K562 (cell line): ENCODE results near the gene ZDHHC11. TPM values are rescaled to one million over a fixed set of nuclear protein-coding genes. Genes with fewer than 3 reads are reported as not detected.

Experiments used
- ATAC-seq: fragments of 200-7000 bp; cut with Tn5 transposase; 3 replicates; pipeline ENCODE4 v1.9.1; 2020; ENCODE audit warnings: moderate library complexity
- BruUV-seq: library from RNA; stranded (reverse); fragments of 400-500 nt; replicated peaks from 2 replicates; lab custom pipeline; 2021; lab: Mats Ljungman, UMichigan
- CTCF ChIA-PET: fragments of 300-600 bp; formaldehyde crosslinking; extraction: SDS; loops from one replicate; lab custom pipeline; 2021; ENCODE audit warnings: low intra/inter-chr PET ratio; lab: Yijun Ruan, JAX
- POLR2A ChIA-PET: fragments of 300-600, 350-650 bp; sonication (Branson Sonifier 250); formaldehyde crosslinking; extraction: SDS; loops from one replicate; lab custom pipeline; 2021; ENCODE audit warnings: antibody characterized with exemption, inconsistent platforms; lab: Yijun Ruan, JAX
- DNase-seq, 4 experiments: peaks; one replicate each; pipeline versions ENCODE4 v3.0.0 to v3.0.0-alpha.2; 2011 to 2018; ENCODE audit warnings: low spot score in 3 of 4, mixed read lengths in 3 of 4; ENCODE audit errors: extremely low read depth in 1 of 4
- FAIRE-seq: peaks from 2 replicates; lab custom pipeline; 2011; peaks lifted over from hg19 to GRCh38; lab: Jason Lieb, UNC
- H2AFZ ChIP-seq: 2 replicates; pipeline ENCODE4 v1.6.0; 2011; ENCODE audit warnings: low read depth, low read length, control low read depth, inconsistent platforms
- H3K27ac ChIP-seq: fragments of 200-600 bp; 3 replicates; pipeline ENCODE4 v1.8.0; 2011; ENCODE audit warnings: low read depth, mild to moderate bottlenecking, control low read depth, inconsistent platforms, low read length, moderate library complexity, mixed read lengths; ENCODE audit errors: extremely low read depth
- H3K27me3 ChIP-seq, 2 experiments: fragments of 300-600 bp in 1 of 2; 2 replicates in 1 of 2; 3 replicates in 1 of 2; pipeline versions ENCODE4 v1.6.0 to v1.8.0; 2011; ENCODE audit warnings: inconsistent platforms in 2 of 2, low read length in 2 of 2, mild to moderate bottlenecking in 1 of 2, mixed read lengths in 1 of 2, moderate library complexity in 1 of 2; ENCODE audit not compliant: control insufficient read depth in 2 of 2, insufficient read depth in 2 of 2
- H3K36me3 ChIP-seq: fragments of 300-600 bp; 3 replicates; pipeline ENCODE4 v1.8.0; 2011; ENCODE audit warnings: mild to moderate bottlenecking, low read length, inconsistent platforms; ENCODE audit not compliant: control insufficient read depth, insufficient read depth
- H3K4me1 ChIP-seq, 2 experiments: fragments of 200-600 bp in 1 of 2; replicated peaks in 1 of 2; 2 replicates in 1 of 2; 3 replicates in 1 of 2; pipeline versions ENCODE4 v1.5.1 to v1.8.0; 2011; ENCODE audit warnings: inconsistent platforms in 2 of 2, low read length in 2 of 2, mild to moderate bottlenecking in 1 of 2, mixed read lengths in 1 of 2, moderate library complexity in 1 of 2; ENCODE audit not compliant: control insufficient read depth in 2 of 2, insufficient read depth in 2 of 2
- H3K4me2 ChIP-seq: 2 replicates; pipeline ENCODE4 v1.6.1; 2011; ENCODE audit warnings: low read length, control low read depth, inconsistent platforms, mixed read lengths; ENCODE audit not compliant: insufficient read depth
- H3K4me3 ChIP-seq: fragments of 200-600 bp; sonication (generic), shearing (Covaris generic); 2 replicates; pipeline ENCODE4 v1.5.1; 2016; ENCODE audit warnings: control low read depth, inconsistent platforms
- H3K79me2 ChIP-seq: fragments of 200-600 bp; 3 replicates; pipeline ENCODE4 v1.8.0; 2011; ENCODE audit warnings: low read length, inconsistent platforms; ENCODE audit not compliant: control insufficient read depth, insufficient read depth
- H3K9ac ChIP-seq, 2 experiments: 2 replicates each; pipeline versions ENCODE4 v1.6.0 to v1.6.1; 2011; ENCODE audit warnings: low read depth in 2 of 2, low read length in 2 of 2, control low read depth in 1 of 2, inconsistent platforms in 1 of 2, mild to moderate bottlenecking in 1 of 2, mixed read lengths in 1 of 2; ENCODE audit not compliant: insufficient read depth in 1 of 2
- H3K9me1 ChIP-seq: one replicate; pipeline ENCODE4 v1.6.0; 2011; ENCODE audit warnings: inconsistent platforms, mild to moderate bottlenecking, low read length, moderate library complexity; ENCODE audit not compliant: control insufficient read depth, insufficient read depth
- H3K9me3 ChIP-seq: replicated peaks from 2 replicates; pipeline ENCODE4 v1.5.1; 2011; ENCODE audit warnings: low read depth, low read length, inconsistent platforms; ENCODE audit not compliant: control insufficient read depth, insufficient read depth
- H4K20me1 ChIP-seq: replicated peaks from 2 replicates; pipeline ENCODE4 v1.6.1; 2011; ENCODE audit warnings: low read length, inconsistent platforms, mixed read lengths; ENCODE audit not compliant: control insufficient read depth, insufficient read depth
- E2F1 ChIP-seq: sonication (generic); formaldehyde crosslinking; IDR thresholded peaks from 2 replicates; pipeline ENCODE4 v1.8.1; 2023; ENCODE audit warnings: mild to moderate bottlenecking, missing genetic modification reagents, moderate library complexity
- GTF2A2 ChIP-seq: IDR thresholded peaks from 2 replicates; pipeline ENCODE4 v1.6.1; 2016; ENCODE audit warnings: mild to moderate bottlenecking, missing genetic modification characterization, missing compliant biosample characterization
- ILF3 ChIP-seq: fragments of 450-650 bp; IDR thresholded peaks from 2 replicates; pipeline ENCODE4 v1.6.1; 2018; ENCODE audit warnings: antibody characterized with exemption, mild to moderate bottlenecking, moderate library complexity, borderline replicate concordance
- KDM5B ChIP-seq: fragments of 200-600 bp; sonication (generic); IDR thresholded peaks from 2 replicates; pipeline ENCODE4 v1.6.1; 2012; ENCODE audit warnings: low read depth, mild to moderate bottlenecking, moderate library complexity, low read length, control low read depth, inconsistent platforms; ENCODE audit not compliant: insufficient replicate concordance
- NFATC3 ChIP-seq: fragments of 450-650 bp; IDR thresholded peaks from 2 replicates; pipeline ENCODE4 v1.6.1; 2017; ENCODE audit warnings: mild to moderate bottlenecking
- NR2C2 ChIP-seq, 2 experiments: fragments of 200-800 bp in 1 of 2; sonication (Bioruptor generic) in 1 of 2; sonication (generic) in 1 of 2; formaldehyde crosslinking in 1 of 2; IDR thresholded peaks; 2 replicates each; pipeline versions ENCODE4 v1.6.1 to v1.8.0; 2016 to 2022; ENCODE audit warnings: mild to moderate bottlenecking in 1 of 2, missing compliant biosample characterization in 1 of 2, missing genetic modification characterization in 1 of 2, missing genetic modification reagents in 1 of 2
- U2AF1 ChIP-seq: fragments of 200-400 bp; formaldehyde crosslinking; optimal IDR thresholded peaks from 2 replicates; pipeline ENCODE3; 2017; ENCODE audit warnings: mild to moderate bottlenecking, low read depth, low read length, moderate library complexity
- ZNF12 ChIP-seq: sonication (generic); formaldehyde crosslinking; IDR thresholded peaks from 2 replicates; pipeline ENCODE4 v1.4.0; 2020; ENCODE audit warnings: mild to moderate bottlenecking, missing genetic modification reagents
- ZNF282 ChIP-seq: sonication (generic); formaldehyde crosslinking; IDR thresholded peaks from 2 replicates; pipeline ENCODE4 v1.8.1; 2023; ENCODE audit warnings: missing genetic modification reagents
- ZNF589 ChIP-seq: fragments of 200-800 bp; sonication (Bioruptor generic); IDR thresholded peaks from 2 replicates; pipeline ENCODE4 v1.6.1; 2016; ENCODE audit warnings: low read depth, missing genetic modification characterization, missing compliant biosample characterization
- WGBS: fragments of 100-300 bp; shearing (Covaris generic); methylation state at CpG from one replicate; pipeline ENCODE4 v1.1.6; 2016; ENCODE audit warnings: low coverage, mixed read lengths; ENCODE audit not compliant: insufficient coverage; ENCODE audit errors: missing lambda C conversion rate; 5-methylcytosine and 5-hydroxymethylcytosine counted together
- in situ Hi-C: fragments of 300-500 bp; cut with MboI; formaldehyde crosslinking; loops from 4 replicates; pipeline ENCODE4 v1.15.0; 2018; ENCODE audit warnings: inconsistent platforms, mixed read lengths
- intact Hi-C: fragments of 100-400 bp; cut with micrococcal nuclease; formaldehyde crosslinking; loops from 2 replicates; pipeline ENCODE4 v1.14.2; 2022
- polyA plus RNA-seq, 8 experiments: library from polyadenylated mRNA; depleted of rRNA in 4 of 8; stranded (reverse) in 5 of 8; unstranded in 3 of 8; fragments of >200 nt; fragmentation: Nextera tagmentation in 2 of 8; fragmentation: Illumina TruSeq in 1 of 8; extraction: Ambion mirVana in 2 of 8; extraction: Trizol in 1 of 8; gene quantifications; 2 replicates each; pipeline versions ENCODE4 v1.2.1 to v1.2.3, GENCODE V29; 2011 to 2014; ENCODE audit warnings: inconsistent platforms in 1 of 8, missing spikeins in 1 of 8
- total RNA-seq, 7 experiments: library from RNA; depleted of rRNA in 6 of 7; stranded (reverse); fragments of >200 nt in 6 of 7; fragmentation: Illumina TruSeq in 2 of 7; extraction: Trizol in 2 of 7; gene quantifications; 2 replicates each; pipeline versions ENCODE4 v1.2.1 to v1.2.3, GENCODE V29; 2011 to 2021; ENCODE audit warnings: low replicate concordance in 1 of 7

ZDHHC11 gene
- total and polyA plus RNA-seq, 9 of the 15 experiments (the other 6 are each of a cell fraction or from before 2014, with no cell fraction given) = 0.07 to 2.3 (median 0.52) TPM

DNA sequence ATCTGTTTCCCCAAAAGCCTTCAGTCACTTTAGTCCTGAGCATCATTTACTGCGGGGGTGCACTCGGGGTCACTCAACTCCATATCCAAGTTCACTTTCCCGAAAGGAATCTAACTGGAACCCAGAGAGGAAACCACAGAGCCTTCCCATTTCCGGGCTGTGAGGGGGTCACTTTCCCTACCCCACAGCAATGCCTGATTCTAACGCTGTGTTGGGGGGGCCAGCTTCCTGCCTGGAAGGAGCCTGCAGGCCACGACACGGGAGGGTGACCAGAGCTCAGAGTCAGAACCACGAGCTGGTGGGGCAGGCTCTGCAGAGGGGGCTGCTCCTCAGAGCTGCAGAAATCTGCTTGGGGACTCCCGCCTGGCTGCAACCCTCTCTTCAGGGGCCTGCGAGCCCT lies 21.5 kb upstream of the ZDHHC11 start:
- intact Hi-C loops = no loop called here
- no TSS peak for BruUV-seq
- H3K36me3 ChIP-seq = peaks cover 97% of the 10 kb centered on the region
- DNase-seq (no peak), FAIRE-seq (no peak), ATAC-seq (no peak)
- H3K9ac ChIP-seq = no peak overlapping the region
- no peaks in the 10 kb centered on the region for H3K27me3 ChIP-seq
- ChIA-PET POLR2A (interaction anchor here (1.4 kb wide), 1 partner anchor 11 kb away, joined by 8 read pairs; no protein-coding TSS in a partner anchor), CTCF (no interaction called here)
- no peaks in the 10 kb centered on the region for H3K9me3 ChIP-seq
- H3K4me3 ChIP-seq = no peak overlapping the region
- WGBS = 95% methylated on average over 9 of the region's 10 CpGs
- peaks cover 0 to 5% of the 10 kb centered on the region in 2 experiments; a peak in 2 of 5 replicates for H3K4me1 ChIP-seq
- no peaks in the 10 kb centered on the region for H3K9me1 ChIP-seq
- in situ Hi-C loops = no loop called here
- peaks cover 9% of the 10 kb centered on the region for H4K20me1 ChIP-seq
- TF ChIP-seq ILF3 (no peak), NFATC3 (no peak), U2AF1 (no peak), ZNF282 (CRISPR knock-in tag) (no peak), E2F1 (CRISPR knock-in tag) (no peak), NR2C2 (CRISPR knock-in tag; IDR thresholded peaks at IDR 0.05) (no peak), NR2C2 (tag; IDR thresholded peaks at IDR 0.05) (no peak), GTF2A2 (tag) (no peak), ZNF589 (CRISPR knock-in tag) (no peak), ZNF12 (CRISPR knock-in tag) (no peak), KDM5B (no peak)
- H2AFZ ChIP-seq = no peak overlapping the region
- H3K4me2 ChIP-seq = no peak overlapping the region
- H3K79me2 ChIP-seq = peaks cover 4% of the 10 kb centered on the region; the same call in 2 of the 3 replicates
- H3K27ac ChIP-seq = no peak overlapping the region
